ENCODE measurements around the gene GSTT4.
"Not testable (repeated sequence)": the region's sequence is repeated elsewhere in the genome, so short reads cannot be mapped to it uniquely, and the experiment has no call there.

Gene GSTT4

DNA sequence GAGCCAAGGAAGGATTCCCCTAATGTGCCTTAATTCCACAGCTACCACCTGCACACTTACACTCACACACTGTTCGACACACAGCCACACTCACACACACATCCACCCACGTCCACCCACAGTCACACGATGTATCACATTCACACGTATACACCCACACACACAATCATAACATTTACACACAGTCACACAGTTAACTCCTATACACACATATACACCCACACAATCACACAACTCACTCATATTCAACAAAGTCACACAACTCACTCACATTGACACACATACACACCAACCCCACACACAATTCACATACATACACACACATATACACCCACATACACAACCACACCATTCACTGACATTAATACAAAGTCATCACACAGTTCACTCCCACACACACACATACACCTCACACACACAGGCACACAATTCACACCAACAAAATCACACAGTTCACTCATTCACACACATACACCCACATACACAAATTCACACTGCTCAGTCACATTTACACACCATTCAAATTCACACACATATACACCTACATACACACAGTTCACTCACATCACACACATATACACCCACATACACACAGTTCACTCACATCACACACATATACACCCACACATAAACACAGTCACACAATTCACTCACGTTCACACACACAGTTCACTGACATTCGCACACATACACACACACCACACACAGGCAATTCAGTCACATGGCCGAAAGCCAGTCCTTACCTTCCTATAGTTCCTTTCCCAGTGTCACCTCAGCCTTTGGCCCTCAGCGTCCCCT is 50.9 kb downstream of the GSTT4 start:
- not testable (repeated sequence) for FAIRE-seq; DNase-seq (ENCODE audit: low spot score)

DNA sequence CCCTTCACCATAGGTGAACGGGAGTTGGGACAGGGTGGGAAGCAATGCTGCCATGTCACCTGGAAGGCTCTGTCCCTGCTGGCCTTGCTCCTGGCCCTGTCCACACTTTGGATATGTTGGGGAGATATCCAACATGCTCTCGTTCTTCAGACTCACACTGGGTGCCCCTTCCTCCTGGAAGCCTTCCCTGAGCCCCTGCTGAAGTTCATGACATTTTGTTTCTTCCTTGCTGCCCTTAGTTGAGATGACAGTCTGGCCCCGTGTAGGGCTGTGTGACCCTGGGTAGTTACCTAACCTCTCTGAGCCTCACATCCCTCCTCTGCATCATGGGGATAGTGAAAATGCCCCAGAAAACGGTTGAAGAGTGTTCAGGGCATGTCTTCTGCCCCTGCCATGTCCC is 51.8 kb downstream of the GSTT4 start:
- DNase-seq (ENCODE audit: low spot score); FAIRE-seq: not testable (repeated sequence)

DNA sequence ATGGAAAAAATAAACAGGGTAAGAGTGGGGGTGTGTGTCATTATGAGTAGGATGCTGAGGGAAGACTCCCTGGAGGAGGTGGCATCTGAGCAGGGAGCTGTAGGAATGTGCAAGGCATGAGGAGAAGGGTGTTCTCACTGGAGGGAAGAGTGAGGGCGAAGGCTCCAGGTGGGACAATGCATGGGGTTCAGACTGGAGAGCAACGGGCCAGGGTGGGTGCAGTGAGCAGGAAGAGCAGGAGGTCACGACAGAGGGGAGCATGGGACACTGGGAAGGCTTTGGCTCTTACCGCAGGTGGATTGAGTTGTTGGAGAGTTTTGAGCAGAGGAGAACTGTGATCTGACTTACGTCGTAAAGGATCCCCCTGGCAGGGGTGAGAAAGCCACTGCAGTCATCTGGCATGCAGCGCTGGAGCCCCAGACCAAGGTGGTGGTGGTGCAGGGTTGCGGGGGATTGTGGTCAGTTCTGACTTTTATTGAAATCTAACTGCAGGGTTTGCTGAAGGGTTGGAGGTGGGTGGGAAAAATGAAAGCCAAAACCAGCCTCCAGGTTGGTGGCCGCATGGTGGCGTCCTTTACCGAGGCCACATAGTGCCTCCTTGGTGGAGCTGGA is 52.4 kb downstream of the GSTT4 start:
- DNase-seq (ENCODE audit: low spot score); FAIRE-seq: not testable (repeated sequence)

DNA sequence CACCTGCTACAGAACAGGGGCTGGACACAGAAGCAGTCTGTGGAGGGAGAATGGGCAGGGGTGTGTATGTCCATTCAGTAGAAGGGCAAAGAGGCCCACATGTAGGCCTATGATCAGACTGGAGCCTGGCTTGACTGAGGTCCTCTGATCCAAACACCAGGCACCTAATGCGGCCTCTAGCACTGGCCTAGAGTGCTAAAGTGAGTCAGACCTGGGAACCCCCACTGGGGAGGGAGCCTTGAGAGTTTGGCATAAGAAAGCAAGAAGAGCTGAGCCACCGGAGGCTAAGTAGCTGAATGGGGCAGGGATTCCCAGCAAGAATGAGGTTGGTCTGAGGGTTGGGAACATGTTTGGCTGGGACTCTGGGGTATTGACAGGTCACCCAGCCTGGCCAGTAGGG is 53.9 kb downstream of the GSTT4 start:
- DNase-seq (ENCODE audit: low spot score); FAIRE-seq: not testable (repeated sequence)

DNA sequence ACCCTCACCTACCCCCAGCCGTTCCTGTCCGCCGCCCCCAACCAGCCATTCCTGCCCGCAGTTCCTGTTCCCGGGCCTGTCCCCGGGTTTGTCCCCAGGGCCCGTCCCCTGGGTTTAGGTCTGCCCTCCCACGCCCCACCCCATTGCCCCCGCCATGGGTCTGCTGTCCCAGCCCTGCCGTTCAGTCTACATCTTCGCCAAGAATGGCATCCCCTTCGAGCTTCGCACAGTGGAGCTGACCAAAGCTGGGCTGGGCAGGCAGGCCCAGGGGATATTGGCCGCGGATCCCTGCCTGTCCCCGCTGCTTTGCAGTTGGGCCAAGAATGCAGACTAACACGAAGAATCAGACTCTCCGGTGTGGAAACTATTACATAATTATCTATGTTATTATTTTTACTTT is 55.5 kb downstream of the GSTT4 start:
- FAIRE-seq; DNase-seq (ENCODE audit: low spot score): not testable (repeated sequence)
